SJCRH30 (cell line): ENCODE data around the gene HAT1. TPM values are rescaled to one million over a fixed set of nuclear protein-coding genes. Genes with fewer than 3 reads are reported as not detected.

Experiments
- DNase-seq, 2 experiments: peaks; one replicate each; pipeline ENCODE4 v3.0.0-alpha.2; 2015 to 2020
- H3K27ac ChIP-seq: fragments of 250-450 bp; sonication (Bioruptor Pico); 2 replicates; pipeline ENCODE4 v1.5.1; 2020; ENCODE audit warnings: mild to moderate bottlenecking, moderate library complexity
- H3K27me3 ChIP-seq: fragments of 250-450 bp; sonication (Bioruptor Pico); 2 replicates; pipeline ENCODE4 v1.5.1; 2020; ENCODE audit warnings: mild to moderate bottlenecking, moderate library complexity
- H3K36me3 ChIP-seq: fragments of 250-450 bp; sonication (Bioruptor Pico); 2 replicates; pipeline ENCODE4 v1.5.1; 2020; ENCODE audit warnings: mild to moderate bottlenecking, moderate library complexity
- H3K4me1 ChIP-seq: fragments of 250-450 bp; sonication (Bioruptor Pico); 2 replicates; pipeline ENCODE4 v1.5.1; 2020; ENCODE audit warnings: mild to moderate bottlenecking, moderate library complexity
- H3K4me3 ChIP-seq: fragments of 250-450 bp; sonication (Bioruptor Pico); 2 replicates; pipeline ENCODE4 v1.5.1; 2020; ENCODE audit warnings: mild to moderate bottlenecking, moderate library complexity
- H3K9me3 ChIP-seq: fragments of 250-450 bp; sonication (Bioruptor Pico); replicated peaks from 2 replicates; pipeline ENCODE4 v1.5.1; 2020; ENCODE audit warnings: mild to moderate bottlenecking, moderate library complexity
- total RNA-seq: library from RNA; depleted of rRNA; stranded (reverse); fragments of >200 nt; shearing (Covaris generic); gene quantifications from 2 replicates; pipeline ENCODE4 v1.2.3, GENCODE V29; 2014; rRNA removed

HAT1 gene
- total RNA-seq, 1 experiment from 2014 or later, result 117 TPM

GRCh38 chr2:172011812-172012575 is 89.7 kb downstream of the HAT1 start:
- DNase-seq, result peak; percentile 46 to 68
- peak overlapping the region; percentile 18 for H3K27ac ChIP-seq

DNA sequence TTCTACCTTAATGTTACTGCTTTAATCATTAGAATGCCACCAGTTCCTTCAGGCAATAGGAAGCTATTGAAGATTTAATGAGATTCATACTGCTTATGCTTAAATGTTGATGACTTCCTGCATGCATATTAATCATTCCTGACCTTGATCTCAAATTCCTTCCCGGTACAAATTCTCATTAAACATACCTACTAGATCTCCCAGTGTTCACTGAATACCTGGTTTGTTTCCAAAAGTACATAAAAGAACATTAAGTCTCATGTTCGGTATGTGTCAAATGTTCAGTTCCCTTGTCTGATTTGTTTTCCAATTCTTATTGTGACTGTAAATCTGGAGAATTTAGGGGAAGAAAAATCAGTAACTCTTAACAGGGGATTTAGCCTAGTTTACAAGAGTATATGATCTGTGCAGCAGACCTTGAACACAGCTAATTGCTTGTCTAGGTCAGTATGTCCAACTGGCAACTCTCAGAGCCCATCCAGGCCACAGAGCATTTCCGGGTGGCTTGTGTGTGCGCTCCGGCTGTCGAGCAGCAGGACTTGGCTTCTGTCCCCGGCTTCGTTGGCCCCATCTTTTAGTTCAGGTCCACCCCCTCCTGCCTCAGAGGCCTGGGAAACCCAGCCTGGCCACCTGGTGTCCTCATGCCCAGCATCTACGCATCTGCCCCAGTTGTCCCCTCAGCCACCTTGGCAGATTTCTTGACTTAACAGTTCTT is 90.6 kb downstream of the HAT1 start:
- peaks cover 9% of the 10 kb centered on the region for H3K4me1 ChIP-seq
- no peaks in the 10 kb centered on the region for H3K27me3 ChIP-seq
- H3K36me3 ChIP-seq, result no peaks in the 10 kb centered on the region
- DNase-seq, result peak; percentile 52 to 68
- H3K9me3 ChIP-seq, result no peaks in the 10 kb centered on the region; the same call in 1 of the 2 replicates
- peak overlapping the region; percentile 39 for H3K4me3 ChIP-seq
- peak overlapping the region; percentile 18 for H3K27ac ChIP-seq

More at GRCh38 chr2:172011812-172012575, 89.7 kb downstream of the HAT1 start:
- H3K27me3 ChIP-seq, result no peaks in the 10 kb centered on the region
- peaks cover 9% of the 10 kb centered on the region for H3K4me1 ChIP-seq
- H3K9me3 ChIP-seq, result no peaks in the 10 kb centered on the region
- no peaks in the 10 kb centered on the region for H3K36me3 ChIP-seq
- H3K4me3 ChIP-seq, result peak overlapping the region; percentile 39

DNA sequence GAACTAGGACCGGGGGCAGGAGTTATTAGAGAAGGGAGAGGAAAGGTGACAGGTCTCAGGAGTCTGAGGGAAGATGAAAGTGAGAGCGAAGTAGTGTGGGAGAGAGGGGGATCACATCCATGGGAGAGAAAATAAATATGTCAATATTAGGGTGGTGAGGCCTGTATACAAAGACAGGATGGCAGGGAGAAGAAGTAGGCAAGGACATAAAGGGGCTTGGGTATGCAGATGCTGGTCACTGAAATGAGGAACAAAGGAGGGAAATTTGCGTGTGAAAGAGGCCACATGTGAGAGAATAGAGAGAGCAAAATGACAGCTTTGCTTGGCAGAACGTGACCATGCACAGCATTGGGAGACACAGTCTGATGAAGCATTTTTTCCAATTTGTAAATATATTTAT is 91.1 kb downstream of the HAT1 start:
- Histone ChIP-seq H3K36me3 (no peaks in the 10 kb centered on the region), H3K27ac (no peak overlapping the region; the same call in 1 of the 2 replicates), H3K4me3 (peak overlapping the region; percentile 9), H3K9me3 (no peaks in the 10 kb centered on the region; the same call in 1 of the 2 replicates), H3K27me3 (no peaks in the 10 kb centered on the region), H3K4me1 (peaks cover 9% of the 10 kb centered on the region)
- DNase-seq, result no peak

GRCh38 chr2:172021074-172021931 is 99.0 kb downstream of the HAT1 start:
- Histone ChIP-seq H3K36me3 (no peaks in the 10 kb centered on the region), H3K4me1 (peaks cover 15% of the 10 kb centered on the region), H3K27ac (no peak overlapping the region; the same call in 1 of the 2 replicates), H3K9me3 (no peaks in the 10 kb centered on the region; the same call in 1 of the 2 replicates), H3K27me3 (no peaks in the 10 kb centered on the region), H3K4me3 (peak overlapping the region; percentile 38)
- DNase-seq, result peak; percentile 48 to 64

DNA sequence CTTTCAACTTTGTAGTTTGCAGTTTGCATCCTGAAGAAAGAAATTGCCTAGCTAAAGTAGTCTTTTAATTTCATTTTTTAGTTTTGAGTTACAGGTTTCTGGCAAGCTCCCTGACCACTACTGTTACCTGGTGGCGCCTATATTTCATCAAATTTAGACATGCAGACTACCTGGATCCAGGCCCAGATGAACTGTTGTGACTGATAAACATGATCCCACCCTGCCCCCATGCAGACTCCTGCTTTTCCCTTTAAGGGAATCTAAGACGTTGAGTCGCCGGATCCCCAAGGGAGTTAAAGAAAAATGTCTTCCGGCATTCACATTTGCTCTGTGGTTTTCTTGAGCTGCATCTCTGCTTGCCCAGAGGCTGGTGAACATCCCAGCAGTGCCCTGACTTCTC is 99.7 kb downstream of the HAT1 start:
- peak overlapping the region; percentile 38 for H3K4me3 ChIP-seq
- peak overlapping the region; percentile 7; the same call in 1 of the 2 replicates for H3K27ac ChIP-seq
- no peaks in the 10 kb centered on the region for H3K36me3 ChIP-seq
- peaks cover 15% of the 10 kb centered on the region for H3K4me1 ChIP-seq
- peak; percentile 62 to 81 for DNase-seq
- H3K9me3 ChIP-seq, result no peaks in the 10 kb centered on the region; the same call in 1 of the 2 replicates
- H3K27me3 ChIP-seq, result no peaks in the 10 kb centered on the region

- Histone ChIP-seq H3K27ac (no peak overlapping the region), H3K4me3 (no peak overlapping the region), H3K27me3 (no peaks in the 10 kb centered on the region), H3K9me3 (no peaks in the 10 kb centered on the region), H3K4me1 (no peaks in the 10 kb centered on the region), H3K36me3 (no peaks in the 10 kb centered on the region; the same call in 1 of the 2 replicates)
- no peak for DNase-seq
Observed at GRCh38 chr2:172031536-172031935, 109.3 kb downstream of the HAT1 start.

Other genes with a start within 250 kb of the HAT1 start
- gene DYNC1I2, start 235.0 kb upstream of the HAT1 start, total RNA-seq, result 92.6 and 107 TPM in 2 replicates
- 22.9 and 23.6 TPM in 2 replicates for gene SLC25A12, start 28.2 kb upstream of the HAT1 start, total RNA-seq
- gene METAP1D, start 77.5 kb downstream of the HAT1 start, total RNA-seq, result 6.0 and 6.9 TPM in 2 replicates
- gene DLX1, start 163.0 kb downstream of the HAT1 start, total RNA-seq, result 13.5 and 14.9 TPM in 2 replicates
- 0.76 and 0.89 TPM in 2 replicates for gene DLX2, start 180.4 kb downstream of the HAT1 start, total RNA-seq